Tongue (tissue), 2 donors: Measurements from ENCODE around the gene COBLL1. TPM values are rescaled to one million over a fixed set of nuclear protein-coding genes. Genes with fewer than 3 reads are reported as not detected.
"Not testable (repeated sequence)": the region's sequence is repeated elsewhere in the genome, so short reads cannot be mapped to it uniquely, and the experiment has no call there.

ENCODE experiments used
- DNase-seq: peaks from one replicate; pipeline ENCODE4 v3.0.0-alpha.2; 2015
- total RNA-seq: library from RNA; depleted of rRNA; stranded (reverse); fragments of >200 nt; gene quantifications from one replicate; pipeline ENCODE4 v1.2.3, GENCODE V29; 2014

The COBLL1 gene
- 27.1 TPM for total RNA-seq

- peak; percentile 89 for DNase-seq
Observed at GRCh38 chr2:164841719-164842623, at the start of gene COBLL1. TSS of gene COBLL1 (minus strand) at chr2:164841823. CDS start at chr2:164841196, 627 bp downstream.

GRCh38 chr2:164890544-164890943 lies 48.9 kb upstream of the COBLL1 start:
- DNase-seq, result peak; percentile 70

- DNase-seq, result no peak
Observed at GRCh38 chr2:164888592-164888991, 47.0 kb upstream of the COBLL1 start.

- DNase-seq, result no peak
Observed at GRCh38 chr2:164887434-164888144, 46.0 kb upstream of the COBLL1 start.

GRCh38 chr2:164882276-164882675 lies 40.7 kb upstream of the COBLL1 start:
- DNase-seq, result no peak

- no peak for DNase-seq
Observed at GRCh38 chr2:164881524-164881923, 39.9 kb upstream of the COBLL1 start.

GRCh38 chr2:164879901-164880535 lies 38.4 kb upstream of the COBLL1 start:
- no peak for DNase-seq

GRCh38 chr2:164877927-164878326 lies 36.3 kb upstream of the COBLL1 start:
- no peak for DNase-seq

- DNase-seq, result no peak
Observed at GRCh38 chr2:164877169-164877568, 35.5 kb upstream of the COBLL1 start.

GRCh38 chr2:164875334-164876205 lies 33.9 kb upstream of the COBLL1 start:
- DNase-seq, result no peak

- DNase-seq, result no peak
Observed at GRCh38 chr2:164873210-164873908, 31.7 kb upstream of the COBLL1 start.

GRCh38 chr2:164871404-164871803 lies 29.8 kb upstream of the COBLL1 start:
- no peak for DNase-seq

- DNase-seq, result no peak
Observed at GRCh38 chr2:164869420-164869772, 27.8 kb upstream of the COBLL1 start.

- DNase-seq, result no peak
Observed at GRCh38 chr2:164868563-164869419, 27.2 kb upstream of the COBLL1 start.

- no peak for DNase-seq
Observed at GRCh38 chr2:164867779-164868397, 26.3 kb upstream of the COBLL1 start.

GRCh38 chr2:164866381-164866780 lies 24.8 kb upstream of the COBLL1 start:
- not testable (repeated sequence) for DNase-seq

- DNase-seq, result no peak
Observed at GRCh38 chr2:164860694-164861042, 19.0 kb upstream of the COBLL1 start.

GRCh38 chr2:164859906-164860693 lies 18.5 kb upstream of the COBLL1 start:
- not testable (repeated sequence) for DNase-seq

GRCh38 chr2:164859251-164859818 lies 17.7 kb upstream of the COBLL1 start:
- DNase-seq, result no peak
